SK-N-SH (cell line): ENCODE results near the gene SASH1. TPM values are rescaled to one million over a fixed set of nuclear protein-coding genes. Genes with fewer than 3 reads are reported as not detected.

Experiments used
- CTCF ChIA-PET: fragments of 300-600, 350-600 bp; formaldehyde crosslinking; extraction: SDS; loops from one replicate; lab custom pipeline; 2021; lab: Yijun Ruan, JAX
- POLR2A ChIA-PET: fragments of 350-600 bp; sonication (Branson Sonifier 250); formaldehyde crosslinking; extraction: SDS; loops from one replicate; lab custom pipeline; 2020; ENCODE audit warnings: antibody characterized with exemption, inconsistent platforms; lab: Yijun Ruan, JAX
- DNase-seq: peaks from one replicate; pipeline ENCODE4 v3.0.0; 2012
- H2AFZ ChIP-seq: fragments of 200-600 bp; sonication (generic); 2 replicates; pipeline ENCODE4 v1.8.1; 2016; ENCODE audit warnings: antibody characterized with exemption, mild to moderate bottlenecking, low read depth
- H3F3A ChIP-seq: fragments of 200-600 bp; sonication (generic); replicated peaks from 2 replicates; pipeline ENCODE3; 2016; ENCODE audit warnings: antibody characterized with exemption, mild to moderate bottlenecking; ENCODE audit not compliant: insufficient read depth
- H3K27ac ChIP-seq, 2 experiments: fragments of 200-500 bp in 1 of 2; fragments of 200-600 bp in 1 of 2; sonication (Bioruptor generic) in 1 of 2; sonication (generic), shearing (Covaris generic) in 1 of 2; 2 replicates each; pipeline versions ENCODE4 v1.5.1 to v1.6.1; 2014 to 2016; ENCODE audit warnings: low read depth in 2 of 2, inconsistent platforms in 1 of 2, low read length in 1 of 2, mild to moderate bottlenecking in 1 of 2, mixed read lengths in 1 of 2
- H3K27me3 ChIP-seq: fragments of 200-600 bp; sonication (generic), shearing (Covaris generic); 2 replicates; pipeline ENCODE4 v1.6.1; 2016; ENCODE audit warnings: mixed run types; ENCODE audit not compliant: insufficient read depth
- H3K36me3 ChIP-seq, 2 experiments: fragments of 200-500 bp in 1 of 2; fragments of 200-600 bp in 1 of 2; sonication (Bioruptor generic) in 1 of 2; sonication (generic) in 1 of 2; replicated peaks in 1 of 2; 2 replicates each; pipeline versions ENCODE3 to v1.5.1; 2014 to 2016; ENCODE audit warnings: low read length in 1 of 2, mild to moderate bottlenecking in 1 of 2; ENCODE audit not compliant: insufficient read depth in 2 of 2, control insufficient read depth in 1 of 2
- H3K4me1 ChIP-seq, 2 experiments: fragments of 200-500 bp in 1 of 2; fragments of 200-600 bp in 1 of 2; sonication (Bioruptor generic) in 1 of 2; sonication (generic), shearing (Covaris generic) in 1 of 2; 2 replicates each; pipeline versions ENCODE4 v1.5.1 to v1.6.1; 2014 to 2016; ENCODE audit warnings: low read depth in 1 of 2, low read length in 1 of 2, mixed run types in 1 of 2; ENCODE audit not compliant: insufficient read depth in 2 of 2, control insufficient read depth in 1 of 2
- H3K4me2 ChIP-seq: fragments of 200-600 bp; sonication (generic), shearing (Covaris generic); 2 replicates; pipeline ENCODE4 v1.6.1; 2017; ENCODE audit warnings: mixed run types
- H3K4me3 ChIP-seq, 2 experiments: fragments of 200-500 bp in 1 of 2; fragments of 200-600 bp in 1 of 2; sonication (Bioruptor generic) in 1 of 2; sonication (generic), shearing (Covaris generic) in 1 of 2; 2 replicates each; pipeline versions ENCODE4 v1.5.1 to v1.8.1; 2014 to 2016; ENCODE audit warnings: low read depth in 2 of 2, inconsistent platforms in 1 of 2, low read length in 1 of 2, mild to moderate bottlenecking in 1 of 2, mixed read lengths in 1 of 2, moderate library complexity in 1 of 2
- H3K79me2 ChIP-seq: fragments of 200-600 bp; sonication (generic); 2 replicates; pipeline ENCODE4 v1.8.1; 2017; ENCODE audit warnings: mild to moderate bottlenecking; ENCODE audit not compliant: insufficient read depth
- H3K9ac ChIP-seq: fragments of 200-600 bp; sonication (generic); 2 replicates; pipeline ENCODE4 v1.6.1; 2017; ENCODE audit warnings: mixed run types
- H3K9me2 ChIP-seq: fragments of 200-600 bp; sonication (generic); 2 replicates; pipeline ENCODE4 v1.6.1; 2017; ENCODE audit warnings: mixed run types
- H3K9me3 ChIP-seq: fragments of 200-600 bp; sonication (generic); 2 replicates; pipeline ENCODE4 v1.6.1; 2017; ENCODE audit warnings: mixed run types, mild to moderate bottlenecking, moderate library complexity
- H4K20me1 ChIP-seq: fragments of 200-600 bp; sonication (generic); 2 replicates; pipeline ENCODE4 v1.6.1; 2017; ENCODE audit warnings: mild to moderate bottlenecking, mixed run types; ENCODE audit not compliant: insufficient read depth
- EP300 ChIP-seq, 2 experiments: IDR thresholded peaks; 2 replicates each; pipeline versions ENCODE4 v1.4.0 to v1.6.1; 2012; ENCODE audit warnings: borderline replicate concordance in 1 of 2, low read depth in 1 of 2, low read length in 1 of 2
- FOXJ3 ChIP-seq: sonication (generic); formaldehyde crosslinking; IDR thresholded peaks from 2 replicates; pipeline ENCODE4 v1.5.1; 2020; ENCODE audit warnings: mild to moderate bottlenecking, missing genetic modification reagents
- FOXM1 ChIP-seq: IDR thresholded peaks from 2 replicates; pipeline ENCODE4 v1.4.0; 2012; ENCODE audit warnings: low read depth, mild to moderate bottlenecking
- GATA2 ChIP-seq: sonication (generic); formaldehyde crosslinking; IDR thresholded peaks from 2 replicates; pipeline ENCODE4 v1.5.0; 2020; ENCODE audit warnings: mild to moderate bottlenecking, missing genetic modification reagents
- IRF3 ChIP-seq: fragments of 150-350 bp; IDR thresholded peaks from 2 replicates; pipeline ENCODE4 v1.6.1; 2016; ENCODE audit warnings: mild to moderate bottlenecking, low read depth, low read length
- PBX3 ChIP-seq: IDR thresholded peaks from 2 replicates; pipeline ENCODE4; 2012
- RAD21 ChIP-seq: IDR thresholded peaks from 2 replicates; pipeline ENCODE4 v1.6.1; 2012; ENCODE audit warnings: mild to moderate bottlenecking, low read length
- REST ChIP-seq: IDR thresholded peaks from 2 replicates; pipeline ENCODE4 v1.6.1; 2012; ENCODE audit warnings: mild to moderate bottlenecking, low read depth, low read length, moderate library complexity
- SIN3A ChIP-seq: IDR thresholded peaks from 2 replicates; pipeline ENCODE4 v1.6.1; 2012; ENCODE audit warnings: low read depth, mild to moderate bottlenecking, low read length, moderate library complexity, borderline replicate concordance
- TAF1 ChIP-seq: IDR thresholded peaks from 2 replicates; pipeline ENCODE4 v1.6.1; 2012; ENCODE audit warnings: low read depth, mild to moderate bottlenecking, low read length, moderate library complexity, borderline replicate concordance
- TEAD4 ChIP-seq: IDR thresholded peaks from 2 replicates; pipeline ENCODE4 v1.4.0; 2012; ENCODE audit warnings: mild to moderate bottlenecking, borderline replicate concordance; ENCODE audit not compliant: insufficient read depth
- ZBTB33 ChIP-seq: IDR thresholded peaks from 2 replicates; pipeline ENCODE4 v1.4.0; 2012; ENCODE audit warnings: low read depth, borderline replicate concordance
- WGBS: methylation state at CpG from one replicate; pipeline ENCODE4 v1.1.6; 2017; ENCODE audit warnings: low lambda C conversion rate; 5-methylcytosine and 5-hydroxymethylcytosine counted together
- polyA plus RNA-seq, 3 experiments: library from polyadenylated mRNA; depleted of rRNA; stranded (reverse); fragments of >200 nt; gene quantifications; 2 replicates each; pipeline ENCODE4 v1.2.3, GENCODE V29; 2012

SASH1 gene
- polyA plus RNA-seq, 1 of the 3 experiments (the other 2 are of a cell fraction): 19.8 TPM

GRCh38 chr6:148494226-148494625 is 151.6 kb downstream of the SASH1 start (continued):
- TF ChIP-seq ZBTB33 (no peak), SIN3A (no peak), IRF3 (no peak), TAF1 (no peak), GATA2 (CRISPR knock-in tag) (no peak)

- no peak for DNase-seq
- no peak overlapping the region for H3K4me2 ChIP-seq
- H3K4me1 ChIP-seq: peaks cover 0 to 5% of the 10 kb centered on the region in 2 experiments; a peak in 2 of 4 replicates
- ChIA-PET POLR2A (no interaction called here), CTCF (no interaction called here)
- H2AFZ ChIP-seq: no peak overlapping the region
- no peak for TF ChIP-seq TEAD4
- no peak for TF ChIP-seq REST
- TF ChIP-seq RAD21: no peak
- TF ChIP-seq PBX3: no peak
- no peak for TF ChIP-seq FOXM1
- no peak for TF ChIP-seq FOXJ3 (CRISPR knock-in tag)
- no peak for TF ChIP-seq EP300 (IDR thresholded peaks at IDR 0.05; ENCODE audit: borderline replicate concordance in 1 of 2, low read depth in 1 of 2, low read length in 1 of 2)
- no peaks in the 10 kb centered on the region for H3K9me3 ChIP-seq
- H3K9ac ChIP-seq: no peak overlapping the region
- no peak overlapping the region for H3K4me3 ChIP-seq
- 83% methylated on average over 6 of the region's 6 CpGs for WGBS
- peaks cover 0 to 11% of the 10 kb centered on the region in 2 experiments for H3K36me3 ChIP-seq
- H3F3A ChIP-seq: peaks cover 30% of the 10 kb centered on the region
- no peaks in the 10 kb centered on the region for H3K27me3 ChIP-seq
- no peaks in the 10 kb centered on the region for H3K9me2 ChIP-seq
- no peak overlapping the region for H3K27ac ChIP-seq
- no peaks in the 10 kb centered on the region for H4K20me1 ChIP-seq
- peaks cover 43% of the 10 kb centered on the region for H3K79me2 ChIP-seq
Observed at GRCh38 chr6:148495029-148495428, 152.4 kb downstream of the SASH1 start.
